Osteocyte (in vitro differentiated cells): ENCODE measurements around the gene SPTLC3. TPM values are rescaled to one million over a fixed set of nuclear protein-coding genes. Genes with fewer than 3 reads are reported as not detected.

ENCODE experiments used
- DNase-seq: peaks from one replicate; pipeline ENCODE4 v3.0.0; 2021; ENCODE audit warnings: mixed read lengths; ENCODE audit not compliant: unreplicated experiment; ENCODE audit errors: extremely low spot score
- H3K27ac Mint-ChIP-seq: one replicate; pipeline ENCODE4 v1.8.0; 2021; ENCODE audit warnings: mild to moderate bottlenecking, mixed read lengths; ENCODE audit not compliant: unreplicated experiment
- H3K27me3 Mint-ChIP-seq: one replicate; pipeline ENCODE4 v1.8.0; 2021; ENCODE audit warnings: mixed read lengths; ENCODE audit not compliant: unreplicated experiment
- H3K36me3 Mint-ChIP-seq: one replicate; pipeline ENCODE4 v1.8.0; 2021; ENCODE audit warnings: mixed read lengths; ENCODE audit not compliant: unreplicated experiment
- H3K4me1 Mint-ChIP-seq: one replicate; pipeline ENCODE4 v1.8.0; 2021; ENCODE audit warnings: mixed read lengths; ENCODE audit not compliant: unreplicated experiment
- H3K4me3 Mint-ChIP-seq: one replicate; pipeline ENCODE4 v1.8.0; 2021; ENCODE audit warnings: mild to moderate bottlenecking, moderate library complexity, mixed read lengths; ENCODE audit not compliant: unreplicated experiment
- H3K9me3 Mint-ChIP-seq: one replicate; pipeline ENCODE4 v1.8.0; 2021; ENCODE audit warnings: mixed read lengths; ENCODE audit not compliant: unreplicated experiment
- total RNA-seq: library from RNA; stranded (reverse); gene quantifications from 2 replicates; pipeline ENCODE4 v1.2.1, GENCODE V29; 2021
- TF ChIP-seq, protein P1 (sequence below): fragments of 200-600 bp; sonication (generic); IDR thresholded peaks from 2 replicates; pipeline ENCODE4 v1.5.0; 2021; ENCODE audit warnings: antibody characterized with exemption, mild to moderate bottlenecking, moderate library complexity

The SPTLC3 gene
- total RNA-seq, 1 donor from 2014 or later, result 5.0 TPM

DNA sequence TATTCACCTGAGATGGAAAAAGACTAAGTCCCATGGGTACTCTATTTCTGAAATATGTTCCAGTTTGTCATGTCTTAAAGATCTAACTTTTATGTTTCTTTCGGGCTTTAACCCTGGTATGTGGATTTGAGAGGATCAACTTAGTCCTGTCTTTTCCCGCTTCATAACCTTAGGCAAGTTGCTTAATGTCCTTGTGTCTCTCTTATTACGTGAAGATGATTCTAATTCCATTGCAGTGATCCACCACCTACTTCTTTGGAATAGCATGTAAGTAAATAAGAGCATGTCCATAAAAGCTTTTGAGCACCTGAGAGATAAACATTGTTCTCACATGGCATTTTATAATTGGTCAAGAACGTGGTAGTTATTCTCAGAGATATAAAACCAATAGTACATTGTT is 23.0 kb downstream of the SPTLC3 start:
- Mint-ChIP-seq H3K4me3 (no peak overlapping the region), H3K27ac (no peak overlapping the region)

DNA sequence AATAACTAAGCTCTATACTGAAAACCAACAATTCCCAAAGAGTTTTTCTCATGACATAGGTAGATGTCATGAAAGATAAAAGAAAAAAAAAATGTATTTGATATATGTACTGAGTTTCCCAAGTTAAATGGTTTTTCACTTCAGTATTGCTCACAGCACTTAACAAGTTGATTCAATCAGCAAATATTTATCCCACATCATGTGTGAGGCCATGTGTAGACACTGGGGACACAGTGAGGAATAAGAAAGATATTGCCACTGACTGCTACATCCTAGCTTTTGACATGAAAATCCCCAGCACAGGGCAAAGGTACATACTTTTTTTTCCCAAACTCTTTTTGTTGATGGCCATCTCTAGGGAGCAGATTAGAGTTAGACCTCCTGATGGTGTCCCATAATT is 25.3 kb downstream of the SPTLC3 start:
- H3K4me3 Mint-ChIP-seq, result no peak overlapping the region
- H3K27me3 Mint-ChIP-seq, result no peaks in the 10 kb centered on the region
- H3K9me3 Mint-ChIP-seq, result peaks cover 4% of the 10 kb centered on the region
- TF ChIP-seq, protein P1, sequence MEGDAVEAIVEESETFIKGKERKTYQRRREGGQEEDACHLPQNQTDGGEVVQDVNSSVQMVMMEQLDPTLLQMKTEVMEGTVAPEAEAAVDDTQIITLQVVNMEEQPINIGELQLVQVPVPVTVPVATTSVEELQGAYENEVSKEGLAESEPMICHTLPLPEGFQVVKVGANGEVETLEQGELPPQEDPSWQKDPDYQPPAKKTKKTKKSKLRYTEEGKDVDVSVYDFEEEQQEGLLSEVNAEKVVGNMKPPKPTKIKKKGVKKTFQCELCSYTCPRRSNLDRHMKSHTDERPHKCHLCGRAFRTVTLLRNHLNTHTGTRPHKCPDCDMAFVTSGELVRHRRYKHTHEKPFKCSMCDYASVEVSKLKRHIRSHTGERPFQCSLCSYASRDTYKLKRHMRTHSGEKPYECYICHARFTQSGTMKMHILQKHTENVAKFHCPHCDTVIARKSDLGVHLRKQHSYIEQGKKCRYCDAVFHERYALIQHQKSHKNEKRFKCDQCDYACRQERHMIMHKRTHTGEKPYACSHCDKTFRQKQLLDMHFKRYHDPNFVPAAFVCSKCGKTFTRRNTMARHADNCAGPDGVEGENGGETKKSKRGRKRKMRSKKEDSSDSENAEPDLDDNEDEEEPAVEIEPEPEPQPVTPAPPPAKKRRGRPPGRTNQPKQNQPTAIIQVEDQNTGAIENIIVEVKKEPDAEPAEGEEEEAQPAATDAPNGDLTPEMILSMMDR, result no peak
- H3K4me1 Mint-ChIP-seq, result peaks cover 28% of the 10 kb centered on the region
- H3K36me3 Mint-ChIP-seq, result no peaks in the 10 kb centered on the region
- no peak overlapping the region for H3K27ac Mint-ChIP-seq
- DNase-seq, result no peak

More for the DNA sequence above, 23.0 kb downstream of the SPTLC3 start:
- Mint-ChIP-seq H3K27me3 (no peaks in the 10 kb centered on the region), H3K36me3 (no peaks in the 10 kb centered on the region), H3K4me1 (peaks cover 46% of the 10 kb centered on the region), H3K9me3 (no peaks in the 10 kb centered on the region)
- TF ChIP-seq, protein P1, result no peak
- DNase-seq, result no peak

DNA sequence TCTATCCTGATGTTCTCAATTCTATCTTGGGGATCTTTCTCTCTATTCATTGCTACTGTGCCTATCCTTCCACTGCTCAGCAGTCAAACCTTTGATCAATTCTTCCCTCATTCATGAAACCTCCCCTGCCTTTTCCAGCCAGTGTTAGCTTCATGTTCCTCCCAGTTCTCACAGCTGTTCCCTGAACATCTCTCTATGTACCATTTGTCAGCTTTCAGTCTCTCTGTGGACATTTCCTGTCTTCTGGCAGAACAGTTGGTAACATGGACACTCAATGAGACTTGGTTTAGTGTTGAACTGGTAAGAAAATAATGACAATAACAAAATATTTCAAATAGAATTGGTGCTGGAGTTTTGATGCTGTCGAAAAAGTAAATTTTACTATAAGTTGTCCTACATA is 26.2 kb downstream of the SPTLC3 start:
- peaks cover 4% of the 10 kb centered on the region for H3K9me3 Mint-ChIP-seq

DNA sequence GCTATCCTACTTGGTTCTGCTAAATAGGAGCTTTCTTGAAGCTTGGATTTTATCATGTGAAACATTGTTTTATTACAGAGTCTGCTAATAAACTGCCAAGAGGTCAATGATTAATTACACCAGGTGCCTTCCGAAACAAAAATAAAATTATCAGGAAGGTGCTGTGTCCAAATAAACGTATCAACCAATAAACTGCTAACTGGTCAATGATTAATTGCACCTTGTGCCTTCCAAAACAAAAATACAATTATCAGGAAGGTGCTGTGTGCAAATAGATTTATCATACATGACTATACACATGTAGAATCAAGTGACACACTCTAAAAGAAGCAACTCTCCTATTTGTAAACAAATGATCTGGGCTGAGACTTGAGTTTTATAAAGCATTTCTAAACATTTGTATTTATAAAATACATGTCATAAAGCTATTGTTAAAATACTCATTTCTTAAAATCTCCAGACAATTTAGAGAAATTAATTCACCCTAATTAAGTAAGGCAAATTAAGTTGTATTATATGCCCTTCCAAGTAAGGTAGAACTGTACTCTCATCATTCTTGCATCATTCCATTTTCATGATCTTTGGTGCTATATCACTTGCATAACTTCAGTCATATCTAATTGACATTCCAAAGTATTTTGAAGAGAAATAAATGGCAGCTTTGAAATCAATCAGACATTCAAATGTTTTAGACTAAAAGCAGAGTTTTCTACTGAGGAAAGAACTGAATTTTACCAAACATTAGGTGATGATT is 26.8 kb downstream of the SPTLC3 start:
- Mint-ChIP-seq H3K27me3 (no peaks in the 10 kb centered on the region), H3K4me3 (no peak overlapping the region), H3K27ac (no peak overlapping the region), H3K36me3 (no peaks in the 10 kb centered on the region), H3K4me1 (peaks cover 14% of the 10 kb centered on the region), H3K9me3 (peaks cover 4% of the 10 kb centered on the region)
- TF ChIP-seq, protein P1, result no peak
- DNase-seq, result no peak

More for the DNA sequence above, 26.2 kb downstream of the SPTLC3 start:
- H3K36me3 Mint-ChIP-seq, result no peaks in the 10 kb centered on the region
- H3K27me3 Mint-ChIP-seq, result no peaks in the 10 kb centered on the region
- H3K4me3 Mint-ChIP-seq, result no peak overlapping the region
- H3K27ac Mint-ChIP-seq, result no peak overlapping the region
- peaks cover 20% of the 10 kb centered on the region for H3K4me1 Mint-ChIP-seq
- TF ChIP-seq, protein P1, result no peak
- no peak for DNase-seq

DNA sequence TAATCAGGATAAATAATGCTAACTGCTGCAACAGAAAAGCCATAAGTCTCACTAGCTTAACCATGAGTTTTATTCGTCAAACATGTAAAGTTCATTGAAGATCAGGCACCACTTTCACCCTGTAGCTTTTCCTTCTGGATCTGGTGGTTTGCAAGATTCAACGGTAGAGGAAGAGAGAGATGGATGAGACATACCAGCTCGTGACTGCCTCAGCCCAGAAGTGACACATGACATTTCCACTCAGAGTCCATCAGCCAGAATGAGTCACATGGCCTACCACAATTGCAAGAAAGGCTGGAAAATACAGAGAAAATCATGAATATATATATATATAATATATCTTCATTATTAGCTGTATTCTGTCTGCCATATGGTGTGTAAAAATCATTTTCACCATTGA is 29.0 kb downstream of the SPTLC3 start:
- Mint-ChIP-seq H3K4me1 (peaks cover 26% of the 10 kb centered on the region), H3K27me3 (no peaks in the 10 kb centered on the region), H3K4me3 (no peak overlapping the region), H3K36me3 (no peaks in the 10 kb centered on the region), H3K27ac (no peak overlapping the region), H3K9me3 (peaks cover 7% of the 10 kb centered on the region)
- TF ChIP-seq, protein P1, result no peak
- DNase-seq, result no peak
